T-cell (primary cell): Measurements from ENCODE around the gene TPBGL. TPM values are rescaled to one million over a fixed set of nuclear protein-coding genes. Genes with fewer than 3 reads are reported as not detected.
A peak's percentile ranks its signal among the peaks of the same experiment; 100 is the strongest.

Experiments
- ATAC-seq, 4 experiments: fragments of 200-7000 bp in 3 of 4; fragments of 150-1000 bp in 1 of 4; cut with Tn5 transposase; replicated peaks in 1 of 4; 1 replicate in 3 of 4; 2 replicates in 1 of 4; pipeline ENCODE4 v1.10.0; 2021; ENCODE audit warnings: moderate library complexity in 3 of 4, mild to moderate bottlenecking in 2 of 4, moderate number of reproducible peaks in 1 of 4
- CTCF ChIA-PET, 2 donors: fragments of 300-600 bp; sonication (Branson Sonifier 250); formaldehyde crosslinking; loops; one replicate each; lab custom pipeline; 2022; ENCODE audit warnings: antibody characterized with exemption in 2 of 2; lab: Charles Lee
- POLR2A ChIA-PET, 2 donors: fragments of 300-600 bp; sonication (Branson Sonifier 250); formaldehyde crosslinking; loops; one replicate each; lab custom pipeline; 2022; ENCODE audit warnings: antibody characterized with exemption in 2 of 2; lab: Charles Lee
- DNase-seq, 35 experiments: peaks; one replicate each; pipeline versions ENCODE4 v3.0.0 to v3.0.0-alpha.2; 2013 to 2023
- H3K27ac ChIP-seq: one replicate; pipeline ENCODE4 v1.5.1; 2013; ENCODE audit warnings: low read length
- H3K27me3 ChIP-seq, 2 experiments: replicated peaks in 1 of 2; 1 replicate in 1 of 2; 2 replicates in 1 of 2; pipeline versions ENCODE4 v1.6.1 to v1.7.0; 2013; ENCODE audit warnings: low read length in 1 of 2, mixed read lengths in 1 of 2; ENCODE audit not compliant: control insufficient read depth in 2 of 2, insufficient read depth in 2 of 2; ENCODE audit errors: extremely low read depth in 1 of 2
- H3K36me3 ChIP-seq, 2 donors: 1 replicate in 1 of 2; 2 replicates in 1 of 2; pipeline versions ENCODE4 v1.6.1 to v1.7.0; 2013; ENCODE audit warnings: low read length in 1 of 2; ENCODE audit not compliant: control insufficient read depth in 2 of 2, insufficient read depth in 1 of 2; ENCODE audit errors: extremely low read depth in 1 of 2
- H3K4me1 ChIP-seq, 2 experiments: 1 replicate in 1 of 2; 2 replicates in 1 of 2; pipeline versions ENCODE4 v1.6.1 to v1.7.0; 2013; ENCODE audit warnings: low read length in 2 of 2, mixed read lengths in 1 of 2; ENCODE audit not compliant: insufficient read depth in 2 of 2, control insufficient read depth in 1 of 2; ENCODE audit errors: extremely low read depth in 1 of 2
- H3K4me3 ChIP-seq, 2 donors: 1 replicate in 1 of 2; 2 replicates in 1 of 2; pipeline versions ENCODE4 v1.5.1 to v1.7.0; 2013; ENCODE audit warnings: mild to moderate bottlenecking in 2 of 2, low read length in 1 of 2, moderate library complexity in 1 of 2; ENCODE audit not compliant: control insufficient read depth in 1 of 2; ENCODE audit errors: extremely low read depth in 1 of 2
- H3K9me3 ChIP-seq: 2 replicates; pipeline ENCODE4 v1.7.0; 2013
- H3K27ac Mint-ChIP-seq, 2 donors: one replicate each; pipeline ENCODE4 v1.8.0; 2020 to 2021; ENCODE audit warnings: mild to moderate bottlenecking in 2 of 2, mixed read lengths in 2 of 2
- H3K27me3 Mint-ChIP-seq, 2 donors: one replicate each; pipeline ENCODE4 v1.8.0; 2021 to 2022; ENCODE audit warnings: mixed read lengths in 2 of 2
- H3K36me3 Mint-ChIP-seq: one replicate; pipeline ENCODE4 v1.8.0; 2021; ENCODE audit warnings: mixed read lengths
- H3K4me1 Mint-ChIP-seq, 3 donors: one replicate each; pipeline ENCODE4 v1.8.0; 2020 to 2022; ENCODE audit warnings: mixed read lengths in 3 of 3, mild to moderate bottlenecking in 1 of 3
- H3K4me3 Mint-ChIP-seq, 3 donors: one replicate each; pipeline ENCODE4 v1.8.0; 2020 to 2022; ENCODE audit warnings: mild to moderate bottlenecking in 3 of 3, mixed read lengths in 3 of 3, moderate library complexity in 3 of 3
- H3K9me3 Mint-ChIP-seq, 3 donors: one replicate each; pipeline ENCODE4 v1.8.0; 2020 to 2022; ENCODE audit warnings: mixed read lengths in 3 of 3
- WGBS: methylation state at CpG from one replicate; pipeline ENCODE4 v1.1.5; 2013; ENCODE audit warnings: missing lambda C conversion rate; ENCODE audit not compliant: insufficient coverage; 5-methylcytosine and 5-hydroxymethylcytosine counted together
- total RNA-seq, 35 experiments: library from RNA in 6 of 35; stranded (reverse) in 6 of 35; fragments of 120-200 nt in 1 of 35; gene quantifications; one replicate each; pipeline versions ENCODE4 v1.2.1 to v1.2.4 and lab custom pipeline; 2013 to 2026

TPBGL gene
- total RNA-seq, 5 donors from 2014 or later (not counting 1 experiment from before 2014, with no cell fraction given), result 0.13 to 0.59 (median 0.47) TPM

DNA sequence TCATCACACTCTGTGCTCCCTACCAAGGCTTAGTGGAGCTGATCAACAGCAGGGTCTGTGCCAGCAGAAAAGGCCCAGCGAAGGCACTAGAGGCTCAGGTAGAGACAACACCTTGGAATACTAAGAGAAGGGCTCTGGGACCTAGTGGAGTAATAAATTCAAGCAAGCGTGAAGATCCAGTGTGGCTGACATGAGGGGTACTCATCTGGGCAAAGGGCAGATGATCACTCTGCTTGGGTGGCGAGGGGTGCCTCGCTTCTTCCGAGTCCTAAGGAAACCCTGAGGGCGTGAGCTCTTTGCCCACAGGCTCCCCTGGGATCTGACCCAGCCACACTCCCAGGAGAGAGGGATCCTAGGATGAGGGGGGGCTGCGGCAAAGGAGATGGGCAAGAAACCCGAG, 3.5 kb upstream of the TPBGL start:
- Mint-ChIP-seq H3K4me1 (peaks cover 0 to 8% (median 5%) of the 10 kb centered on the region in 3 donors), H3K4me3 (no peak overlapping the region), H3K27ac (no peak overlapping the region), H3K27me3 (peaks cover 25 to 33% of the 10 kb centered on the region in 2 donors), H3K36me3 (no peaks in the 10 kb centered on the region), H3K9me3 (no peaks in the 10 kb centered on the region)
- peaks cover 0 to 47% of the 10 kb centered on the region in 2 experiments for H3K27me3 ChIP-seq
- 89% methylated on average over 5 of the region's 8 CpGs for WGBS
- no peak overlapping the region for H3K27ac ChIP-seq
- POLR2A ChIA-PET, result interaction anchor here in 1 of 2 donors (0.6 kb wide), 1 partner anchor 46 kb away, joined by 3 read pairs; no protein-coding TSS in a partner anchor
- no peaks in the 10 kb centered on the region for H3K36me3 ChIP-seq
- H3K9me3 ChIP-seq, result no peaks in the 10 kb centered on the region
- ATAC-seq, result no peak
- no peak for DNase-seq
- H3K4me3 ChIP-seq, result no peak overlapping the region
- CTCF ChIA-PET, result interaction anchor here in 1 of 2 donors (0.6 kb wide), 1 partner anchor 141 kb away, joined by 4 read pairs; no protein-coding TSS in a partner anchor
- H3K4me1 ChIP-seq, result peaks cover 0 to 9% of the 10 kb centered on the region in 2 experiments

DNA sequence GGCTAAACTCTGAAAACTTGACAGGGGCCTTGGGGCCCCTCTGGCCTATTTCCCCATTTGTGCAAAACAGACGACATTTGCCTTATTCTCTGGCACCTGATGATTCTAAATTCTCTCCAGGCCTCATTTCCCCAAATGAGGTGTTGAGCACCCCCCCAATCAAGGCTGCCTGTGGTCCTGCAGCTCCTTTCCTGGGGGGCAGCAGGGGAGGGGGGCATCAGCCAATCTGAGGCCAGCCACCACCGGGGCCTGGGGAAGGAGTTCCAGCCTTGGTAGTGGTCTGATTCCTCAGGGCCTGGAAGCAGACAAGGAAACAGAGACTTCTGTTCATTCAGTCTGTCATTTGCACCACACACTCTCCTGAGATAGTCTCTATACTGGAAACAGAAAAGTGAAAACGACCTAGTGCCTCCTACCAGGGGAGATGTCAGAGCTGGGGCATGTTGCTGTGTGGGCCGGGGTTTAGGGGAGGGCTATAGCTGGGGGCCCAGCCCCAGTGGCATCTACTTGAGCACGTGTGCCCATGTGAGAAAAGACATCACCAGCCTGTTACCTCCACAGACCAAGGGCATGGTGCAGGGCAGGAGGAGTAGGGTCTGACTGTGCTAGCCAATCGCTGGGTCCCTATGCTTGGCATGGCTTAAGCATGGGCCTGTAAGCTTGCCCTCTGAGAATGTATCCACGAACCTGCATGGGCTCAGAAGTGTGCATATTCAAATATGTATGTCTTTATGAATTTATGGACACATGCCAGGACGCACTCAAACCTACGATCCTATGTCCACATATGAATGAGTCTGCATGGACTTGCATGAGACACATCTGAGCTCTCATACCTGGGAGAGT, 1.8 kb upstream of the TPBGL start:
- Mint-ChIP-seq H3K36me3 (no peaks in the 10 kb centered on the region), H3K4me1 (peaks cover 6 to 13% (median 10%) of the 10 kb centered on the region in 3 donors), H3K9me3 (no peaks in the 10 kb centered on the region), H3K27ac (no peak overlapping the region), H3K4me3 (peak overlapping the region; percentile 21 to 80 (median 70)), H3K27me3 (peaks cover 35 to 47% of the 10 kb centered on the region in 2 donors)
- H3K4me3 ChIP-seq, result no peak overlapping the region
- DNase-seq (no peak), ATAC-seq (no peak)
- POLR2A ChIA-PET, result no interaction called here
- H3K36me3 ChIP-seq, result no peaks in the 10 kb centered on the region
- H3K27me3 ChIP-seq, result peaks cover 5 to 61% of the 10 kb centered on the region in 2 experiments
- H3K4me1 ChIP-seq, result peaks cover 0 to 13% of the 10 kb centered on the region in 2 experiments
- CTCF ChIA-PET, result interaction anchor here (0.6 to 1.7 kb wide), 4 partner anchors 10 to 261 kb away, joined by 3 to 7 read pairs (median 6); no protein-coding TSS in a partner anchor
- no peaks in the 10 kb centered on the region for H3K9me3 ChIP-seq
- 72% methylated on average over 4 of the region's 9 CpGs for WGBS
- H3K27ac ChIP-seq, result no peak overlapping the region

- 42% methylated on average over 5 of the region's 10 CpGs for WGBS
- Histone ChIP-seq H3K27ac (no peak overlapping the region), H3K4me1 (peaks cover 0 to 13% of the 10 kb centered on the region in 2 experiments), H3K9me3 (no peaks in the 10 kb centered on the region), H3K4me3 (no peak overlapping the region), H3K27me3 (peaks cover 10 to 61% of the 10 kb centered on the region in 2 experiments), H3K36me3 (no peaks in the 10 kb centered on the region)
- H3K4me1 Mint-ChIP-seq, result peaks cover 6 to 13% (median 10%) of the 10 kb centered on the region in 3 donors
- ATAC-seq (no peak), DNase-seq (no peak)
- H3K4me3 Mint-ChIP-seq, result peak overlapping the region; percentile 70 to 80 (median 70)
- peaks cover 32 to 48% of the 10 kb centered on the region in 2 donors for H3K27me3 Mint-ChIP-seq
- ChIA-PET CTCF (interaction anchor here (0.6 to 1.7 kb wide), 3 partner anchors 9 to 262 kb away, joined by 3 to 7 read pairs (median 7); no protein-coding TSS in a partner anchor), POLR2A (no interaction called here)
- H3K9me3 Mint-ChIP-seq, result no peaks in the 10 kb centered on the region
- H3K36me3 Mint-ChIP-seq, result no peaks in the 10 kb centered on the region
- no peak overlapping the region for H3K27ac Mint-ChIP-seq
Observed at GRCh38 chr11:75239531-75240290, 863 bp upstream of the TPBGL start.

DNA sequence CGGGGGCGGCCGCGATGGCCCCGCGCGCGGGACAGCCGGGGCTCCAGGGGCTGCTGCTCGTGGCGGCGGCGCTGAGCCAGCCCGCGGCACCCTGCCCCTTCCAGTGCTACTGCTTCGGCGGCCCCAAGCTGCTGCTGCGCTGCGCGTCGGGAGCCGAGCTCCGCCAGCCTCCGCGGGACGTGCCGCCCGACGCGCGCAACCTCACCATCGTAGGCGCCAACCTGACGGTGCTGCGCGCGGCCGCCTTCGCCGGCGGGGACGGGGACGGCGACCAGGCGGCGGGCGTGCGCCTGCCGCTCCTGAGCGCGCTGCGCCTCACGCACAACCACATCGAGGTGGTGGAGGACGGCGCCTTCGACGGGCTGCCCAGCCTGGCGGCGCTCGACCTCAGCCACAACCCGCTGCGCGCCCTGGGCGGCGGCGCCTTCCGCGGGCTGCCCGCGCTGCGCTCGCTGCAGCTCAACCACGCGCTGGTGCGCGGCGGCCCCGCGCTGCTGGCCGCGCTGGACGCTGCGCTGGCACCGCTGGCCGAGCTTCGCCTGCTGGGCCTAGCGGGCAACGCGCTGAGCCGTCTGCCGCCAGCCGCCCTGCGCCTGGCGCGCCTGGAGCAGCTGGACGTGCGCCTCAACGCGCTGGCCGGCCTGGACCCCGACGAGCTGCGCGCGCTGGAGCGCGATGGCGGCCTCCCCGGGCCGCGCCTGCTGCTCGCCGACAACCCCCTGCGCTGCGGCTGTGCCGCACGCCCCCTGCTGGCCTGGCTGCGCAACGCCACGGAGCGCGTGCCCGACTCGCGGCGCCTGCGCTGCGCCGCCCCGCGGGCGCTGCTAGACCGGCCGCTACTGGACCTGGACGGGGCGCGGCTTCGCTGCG, 697 bp downstream of the TPBGL start:
- POLR2A ChIA-PET, result no interaction called here
- H3K4me1 ChIP-seq, result peaks cover 0 to 13% of the 10 kb centered on the region in 2 experiments
- H3K4me3 Mint-ChIP-seq, result peak overlapping the region; percentile 68 to 84 (median 73)
- H3K9me3 ChIP-seq, result no peaks in the 10 kb centered on the region
- no peak overlapping the region for H3K27ac ChIP-seq
- peaks cover 14 to 60% of the 10 kb centered on the region in 2 experiments for H3K27me3 ChIP-seq
- DNase-seq, result peak in 34 of 35 experiments; percentile 67 to 92 (median 78)
- peak; percentile 90 to 93 (median 92) for ATAC-seq
- H3K36me3 Mint-ChIP-seq, result no peaks in the 10 kb centered on the region
- H3K4me1 Mint-ChIP-seq, result peaks cover 6 to 13% (median 10%) of the 10 kb centered on the region in 3 donors
- CTCF ChIA-PET, result interaction anchor here (0.9 to 3.6 kb wide), 11 partner anchors 12 to 312 kb away, joined by 3 to 22 read pairs (median 3); no protein-coding TSS in a partner anchor
- H3K27ac Mint-ChIP-seq, result no peak overlapping the region
- peak overlapping the region; percentile 34 to 71 for H3K4me3 ChIP-seq
- H3K9me3 Mint-ChIP-seq, result no peaks in the 10 kb centered on the region
- 1% methylated on average over 140 of the region's 140 CpGs for WGBS
- peaks cover 26 to 44% of the 10 kb centered on the region in 2 donors for H3K27me3 Mint-ChIP-seq
- no peaks in the 10 kb centered on the region for H3K36me3 ChIP-seq

DNA sequence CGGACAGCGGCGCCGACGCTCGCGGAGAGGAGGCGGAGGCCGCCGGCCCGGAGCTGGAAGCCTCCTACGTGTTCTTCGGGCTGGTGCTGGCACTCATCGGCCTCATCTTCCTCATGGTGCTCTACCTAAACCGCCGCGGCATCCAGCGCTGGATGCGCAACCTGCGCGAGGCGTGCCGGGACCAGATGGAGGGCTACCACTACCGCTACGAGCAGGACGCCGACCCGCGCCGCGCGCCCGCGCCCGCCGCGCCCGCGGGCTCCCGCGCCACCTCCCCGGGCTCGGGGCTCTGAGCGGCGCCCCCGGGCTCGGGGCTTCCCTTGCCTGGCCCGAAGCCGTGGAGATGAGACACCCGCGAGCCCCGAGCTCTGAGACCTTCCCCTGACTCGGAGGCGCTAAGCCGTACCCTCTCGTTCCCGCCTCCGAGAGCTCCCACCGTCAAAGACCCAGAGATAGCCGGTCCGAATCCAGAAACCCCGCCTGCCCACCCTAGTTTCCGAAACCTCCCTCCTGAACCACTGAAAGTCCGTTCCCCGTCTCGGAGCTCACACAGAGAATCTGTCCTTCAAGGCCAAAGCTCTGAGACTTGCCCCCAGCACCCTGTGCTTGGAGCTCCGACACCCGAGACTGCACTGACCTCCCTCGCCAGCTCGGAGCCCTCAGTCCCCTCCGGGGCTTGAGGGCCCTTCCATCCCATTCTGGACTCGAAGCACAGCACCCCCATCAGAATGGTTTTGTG, 1.5 kb downstream of the TPBGL start:
- H3K27ac Mint-ChIP-seq, result peak overlapping the region in 1 of 2 donors; percentile 39

More for the DNA sequence above, 1.5 kb downstream of the TPBGL start:
- H3K9me3 ChIP-seq, result no peaks in the 10 kb centered on the region
- H3K9me3 Mint-ChIP-seq, result no peaks in the 10 kb centered on the region
- H3K36me3 ChIP-seq, result no peaks in the 10 kb centered on the region
- peak overlapping the region; percentile 68 to 84 (median 75) for H3K4me3 Mint-ChIP-seq
- H3K27ac ChIP-seq, result no peak overlapping the region
- H3K27me3 Mint-ChIP-seq, result peaks cover 26 to 42% of the 10 kb centered on the region in 2 donors
- peaks cover 6 to 13% (median 10%) of the 10 kb centered on the region in 3 donors for H3K4me1 Mint-ChIP-seq
- ChIA-PET POLR2A (interaction anchor here in 1 of 2 donors (0.9 kb wide), 1 partner anchor 12 kb away, joined by 5 read pairs; no protein-coding TSS in a partner anchor), CTCF (interaction anchor here (0.5 to 3.6 kb wide), 13 partner anchors 12 to 312 kb away, joined by 3 to 22 read pairs (median 4); no protein-coding TSS in a partner anchor)
- WGBS, result 10% methylated on average over 72 of the region's 72 CpGs
- peaks cover 14 to 52% of the 10 kb centered on the region in 2 experiments for H3K27me3 ChIP-seq
- DNase-seq, result peak in 4 of 35 experiments; percentile 20 to 35 (median 28)
- ATAC-seq, result peak; percentile 33 to 54 (median 44)
- peaks cover 0 to 13% of the 10 kb centered on the region in 2 experiments for H3K4me1 ChIP-seq
- no peaks in the 10 kb centered on the region for H3K36me3 Mint-ChIP-seq
- H3K4me3 ChIP-seq, result peak overlapping the region; percentile 34 to 71
